Stomach (tissue), 4 donors: Measurements from ENCODE around the gene ORC1.
"Not testable (repeated sequence)": the region's sequence is repeated elsewhere in the genome, so short reads cannot be mapped to it uniquely, and the experiment has no call there.

Experiments used
- CTCF ChIP-seq, 7 experiments: fragments of 450-650 bp in 4 of 7; fragments of 200-600 bp in 3 of 7; sonication (generic) in 3 of 7; IDR thresholded peaks; one replicate each; pipeline ENCODE4 v1.5.1; 2016 to 2019; ENCODE audit warnings: antibody characterized with exemption in 7 of 7, control low read depth in 2 of 7, mild to moderate bottlenecking in 1 of 7
- EP300 ChIP-seq: sonication (generic); formaldehyde crosslinking; IDR thresholded peaks from one replicate; pipeline ENCODE4 v1.6.1; 2017; ENCODE audit warnings: antibody characterized with exemption
- POLR2A ChIP-seq, 4 donors: fragments of 450-650 bp; IDR thresholded peaks; one replicate each; pipeline ENCODE4 v1.6.1; 2016; ENCODE audit warnings: antibody characterized with exemption in 4 of 4, control low read depth in 2 of 4, mild to moderate bottlenecking in 1 of 4, moderate library complexity in 1 of 4
- POLR2AphosphoS5 ChIP-seq, 3 donors: sonication (generic); formaldehyde crosslinking; IDR thresholded peaks; one replicate each; pipeline ENCODE4 v1.6.1; 2016; ENCODE audit warnings: antibody characterized with exemption in 3 of 3

GRCh38 chr1:52369851-52370250, 34.4 kb downstream of the ORC1 start:
- TF ChIP-seq CTCF (IDR thresholded peaks at IDR 0.05); POLR2AphosphoS5 (IDR thresholded peaks at IDR 0.05); POLR2A (IDR thresholded peaks at IDR 0.05); EP300: not testable (repeated sequence)
